ENCODE data around the gene SAV1. TPM values are rescaled to one million over a fixed set of nuclear protein-coding genes. Genes with fewer than 3 reads are reported as not detected.

The SAV1 gene
- 10 to 100 TPM; 19.0 to 20.0 TPM for total RNA-seq

GRCh38 chr14:50667996-50668825, at the start of gene SAV1:
Gene SAV1 (minus strand): TSS chr14:50668306. CDS start chr14:50667967, 339 bp downstream.

Small RNA genes lying within 50 kb of the gene (small RNA-seq; reads per million reads assigned to genes)
- gene RN7SL452P, result 0 to 0.09 reads per million in 2 donors

Other genes starting within 250 kb of the SAV1 start
- gene MAP4K5, start 135.7 kb downstream of the SAV1 start, total RNA-seq, result 10 to 100 TPM; 49.0 to 50.9 TPM
- gene ATL1, start 108.2 kb downstream of the SAV1 start, total RNA-seq, result 10 to 100 TPM; 15.0 to 16.9 TPM
- gene NIN, start 162.9 kb upstream of the SAV1 start, total RNA-seq, result 10 to 100 TPM; 38.6 to 68.1 TPM
- not detected for gene ABHD12B, start 203.7 kb upstream of the SAV1 start, total RNA-seq

Data from melanocyte of skin (primary cell).